ENCODE data around the gene RAI1.

Gene RAI1

DNA sequence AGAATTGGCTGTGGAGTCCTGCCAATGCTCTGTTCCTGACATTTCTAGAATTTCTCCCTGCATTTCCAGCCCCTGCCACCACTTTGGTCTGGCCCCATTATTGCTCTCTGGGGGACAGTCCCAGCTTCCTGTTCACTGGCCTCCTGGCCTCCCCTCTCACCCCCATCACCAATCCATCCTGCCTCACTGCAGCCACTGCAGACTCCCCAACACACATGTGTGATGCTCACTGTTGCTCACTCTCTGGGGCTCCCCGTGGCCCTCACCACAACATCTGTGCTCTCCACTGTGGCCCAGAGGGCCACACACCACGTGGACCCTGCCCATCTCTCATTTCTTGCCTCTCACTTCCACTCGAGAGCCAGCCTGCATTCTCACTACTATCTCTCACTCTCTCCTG, 91.0 kb downstream of the RAI1 start:
- no peak overlapping the region for H3K4me3 ChIP-seq (ENCODE audit: low read length)
- no peak overlapping the region for H3K4me2 ChIP-seq (ENCODE audit: low read length)
- H3K9me3 ChIP-seq (replicated peaks; ENCODE audit: low read length): no peaks in the 10 kb centered on the region
- H3K4me1 ChIP-seq (ENCODE audit: control insufficient read depth, insufficient read depth, low read length): peaks cover 27% of the 10 kb centered on the region
- H3K9ac ChIP-seq (ENCODE audit: low read depth, low read length): no peak overlapping the region
- H3K36me3 ChIP-seq (ENCODE audit: insufficient read depth, low read length): no peaks in the 10 kb centered on the region
- no peaks in the 10 kb centered on the region for H3K27me3 ChIP-seq (ENCODE audit: control insufficient read depth, insufficient read depth, low read length)

DNA sequence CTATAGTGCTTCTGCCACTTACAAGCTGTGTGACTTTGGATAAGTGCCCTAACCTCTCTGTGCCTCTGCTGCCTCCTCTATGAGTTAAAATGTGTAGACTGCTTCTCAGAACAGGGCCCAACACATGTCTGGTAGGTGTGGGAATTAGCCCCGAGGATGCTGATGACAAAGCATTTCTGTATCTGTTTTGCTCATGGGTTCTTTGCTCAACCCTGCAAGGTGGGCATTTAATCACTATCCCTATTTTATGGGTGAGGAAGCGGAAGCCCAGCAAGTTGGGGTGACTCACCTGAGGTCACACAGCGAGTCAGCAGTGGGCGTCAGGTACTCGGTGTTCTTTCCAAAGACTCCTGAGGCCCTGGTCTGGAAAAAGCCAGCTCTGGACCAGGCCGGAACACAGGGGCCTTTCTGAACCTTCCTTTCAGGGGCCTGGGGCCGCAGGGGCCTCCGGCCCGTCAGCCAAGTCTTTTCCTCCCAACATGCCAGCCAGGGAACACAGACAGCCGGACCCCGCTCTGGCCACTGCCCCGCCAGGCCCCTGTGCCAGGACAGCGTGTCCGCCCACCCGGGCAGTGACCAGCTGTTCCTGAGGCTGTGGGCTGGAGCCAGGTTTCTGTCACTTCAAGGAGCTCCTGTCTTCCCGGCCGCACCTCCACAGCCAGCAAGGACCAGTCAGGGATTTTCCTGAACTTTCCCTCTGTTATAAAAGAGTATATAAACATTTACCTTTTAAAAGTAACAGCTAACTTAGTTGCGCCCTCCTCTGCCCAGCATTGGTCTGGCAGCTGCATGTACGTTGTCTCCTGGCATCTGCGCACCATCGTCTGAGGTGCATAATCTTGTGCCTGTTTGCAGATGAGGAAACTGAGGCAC, 93.0 kb downstream of the RAI1 start:
- no peaks in the 10 kb centered on the region for H3K9me3 ChIP-seq (replicated peaks; ENCODE audit: low read length)
- H3K4me1 ChIP-seq (ENCODE audit: control insufficient read depth, insufficient read depth, low read length): peaks cover 17% of the 10 kb centered on the region
- H3K36me3 ChIP-seq (ENCODE audit: insufficient read depth, low read length): no peaks in the 10 kb centered on the region
- no peaks in the 10 kb centered on the region for H3K27me3 ChIP-seq (ENCODE audit: control insufficient read depth, insufficient read depth, low read length)
- no peak overlapping the region for H3K4me3 ChIP-seq (ENCODE audit: low read length)
- peak overlapping the region; percentile 66 for H3K9ac ChIP-seq (ENCODE audit: low read depth, low read length)
- peak overlapping the region; percentile 51 for H3K4me2 ChIP-seq (ENCODE audit: low read length)

DNA sequence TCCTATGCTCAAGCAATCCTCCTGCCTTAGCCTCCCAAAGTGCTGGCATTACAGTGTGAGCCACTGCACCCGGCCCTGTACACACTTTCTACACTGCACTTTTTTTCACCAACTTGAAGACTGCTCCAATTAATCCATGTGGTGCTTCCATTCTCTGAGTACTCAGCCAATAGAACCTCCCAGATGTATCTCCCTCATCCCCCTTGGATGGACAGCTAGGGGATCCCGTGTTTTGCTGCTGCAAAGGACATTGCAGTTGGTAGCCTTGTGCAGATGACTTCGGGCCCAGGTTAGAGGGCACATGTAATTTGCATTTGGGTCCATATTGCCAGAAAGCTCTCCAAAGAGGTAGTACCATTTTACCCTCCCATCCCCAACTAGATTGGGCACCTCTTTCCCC, 95.6 kb downstream of the RAI1 start:
- H3K4me3 ChIP-seq (ENCODE audit: low read length): no peak overlapping the region
- no peak overlapping the region for H3K4me2 ChIP-seq (ENCODE audit: low read length)
- no peak overlapping the region for H3K9ac ChIP-seq (ENCODE audit: low read depth, low read length)
- H3K27me3 ChIP-seq (ENCODE audit: control insufficient read depth, insufficient read depth, low read length): no peaks in the 10 kb centered on the region
- H3K9me3 ChIP-seq (replicated peaks; ENCODE audit: low read length): no peaks in the 10 kb centered on the region
- H3K4me1 ChIP-seq (ENCODE audit: control insufficient read depth, insufficient read depth, low read length): peaks cover 20% of the 10 kb centered on the region
- no peaks in the 10 kb centered on the region for H3K36me3 ChIP-seq (ENCODE audit: insufficient read depth, low read length)

- Histone ChIP-seq H3K9me3 (replicated peaks; ENCODE audit: low read length) (no peaks in the 10 kb centered on the region), H3K36me3 (ENCODE audit: insufficient read depth, low read length) (no peaks in the 10 kb centered on the region), H3K9ac (ENCODE audit: low read depth, low read length) (no peak overlapping the region), H3K4me1 (ENCODE audit: control insufficient read depth, insufficient read depth, low read length) (peaks cover 28% of the 10 kb centered on the region), H3K4me3 (ENCODE audit: low read length) (no peak overlapping the region), H3K4me2 (ENCODE audit: low read length) (no peak overlapping the region), H3K27me3 (ENCODE audit: control insufficient read depth, insufficient read depth, low read length) (no peaks in the 10 kb centered on the region)
Observed at GRCh38 chr17:17778308-17779014, 97.2 kb downstream of the RAI1 start.

- H3K9ac ChIP-seq (ENCODE audit: low read depth, low read length): no peak overlapping the region
- no peaks in the 10 kb centered on the region for H3K27me3 ChIP-seq (ENCODE audit: control insufficient read depth, insufficient read depth, low read length)
- no peak overlapping the region for H3K4me3 ChIP-seq (ENCODE audit: low read length)
- H3K9me3 ChIP-seq (replicated peaks; ENCODE audit: low read length): no peaks in the 10 kb centered on the region
- no peak overlapping the region for H3K4me2 ChIP-seq (ENCODE audit: low read length)
- H3K36me3 ChIP-seq (ENCODE audit: insufficient read depth, low read length): no peaks in the 10 kb centered on the region
- H3K4me1 ChIP-seq (ENCODE audit: control insufficient read depth, insufficient read depth, low read length): peaks cover 29% of the 10 kb centered on the region
Observed at GRCh38 chr17:17779015-17779611, 97.9 kb downstream of the RAI1 start.

DNA sequence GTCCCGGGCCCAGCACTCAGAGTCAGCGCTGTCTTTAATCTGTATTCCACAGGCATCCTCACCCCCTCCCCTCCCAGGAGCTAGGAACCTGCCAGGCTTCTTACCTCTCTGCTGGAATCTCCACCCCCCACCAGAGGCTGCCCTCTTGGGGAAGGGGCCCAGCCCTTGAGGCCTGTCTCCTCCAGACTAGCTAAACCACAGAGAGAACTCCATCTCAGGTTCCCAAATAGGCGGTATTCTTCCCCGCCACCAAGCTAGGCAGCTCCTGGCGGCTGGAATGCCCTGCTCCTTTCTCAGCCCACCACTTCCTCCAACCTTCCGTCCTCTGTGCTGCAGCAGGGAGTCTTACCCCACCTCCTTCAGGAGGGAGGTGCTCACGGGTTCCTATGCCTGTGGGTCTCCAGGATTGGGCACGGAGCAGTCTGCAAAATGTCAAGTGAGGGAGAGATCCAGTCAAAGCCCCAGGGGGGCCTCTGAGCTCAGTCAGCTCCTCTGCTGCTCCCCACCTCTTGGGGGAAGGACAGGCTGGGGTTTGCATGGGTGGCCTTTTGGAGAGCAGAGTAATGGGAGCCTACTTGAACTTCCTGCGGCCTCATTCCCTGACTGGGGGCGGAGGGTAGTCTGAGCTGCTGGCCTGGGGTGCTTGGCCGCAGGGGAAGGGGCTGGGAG, 99.8 kb downstream of the RAI1 start:
- Histone ChIP-seq H3K4me1 (ENCODE audit: control insufficient read depth, insufficient read depth, low read length) (peaks cover 28% of the 10 kb centered on the region), H3K9me3 (replicated peaks; ENCODE audit: low read length) (no peaks in the 10 kb centered on the region), H3K4me3 (ENCODE audit: low read length) (no peak overlapping the region), H3K27me3 (ENCODE audit: control insufficient read depth, insufficient read depth, low read length) (no peaks in the 10 kb centered on the region), H3K36me3 (ENCODE audit: insufficient read depth, low read length) (no peaks in the 10 kb centered on the region), H3K4me2 (ENCODE audit: low read length) (no peak overlapping the region), H3K9ac (ENCODE audit: low read depth, low read length) (no peak overlapping the region)

- Histone ChIP-seq H3K9me3 (replicated peaks; ENCODE audit: low read length) (no peaks in the 10 kb centered on the region), H3K4me1 (ENCODE audit: control insufficient read depth, insufficient read depth, low read length) (peaks cover 28% of the 10 kb centered on the region), H3K9ac (ENCODE audit: low read depth, low read length) (peak overlapping the region; percentile 35), H3K4me3 (ENCODE audit: low read length) (peak overlapping the region; percentile 62), H3K27me3 (ENCODE audit: control insufficient read depth, insufficient read depth, low read length) (no peaks in the 10 kb centered on the region), H3K36me3 (ENCODE audit: insufficient read depth, low read length) (no peaks in the 10 kb centered on the region), H3K4me2 (ENCODE audit: low read length) (peak overlapping the region; percentile 91)
Observed at GRCh38 chr17:17781591-17782496, 100.6 kb downstream of the RAI1 start.

DNA sequence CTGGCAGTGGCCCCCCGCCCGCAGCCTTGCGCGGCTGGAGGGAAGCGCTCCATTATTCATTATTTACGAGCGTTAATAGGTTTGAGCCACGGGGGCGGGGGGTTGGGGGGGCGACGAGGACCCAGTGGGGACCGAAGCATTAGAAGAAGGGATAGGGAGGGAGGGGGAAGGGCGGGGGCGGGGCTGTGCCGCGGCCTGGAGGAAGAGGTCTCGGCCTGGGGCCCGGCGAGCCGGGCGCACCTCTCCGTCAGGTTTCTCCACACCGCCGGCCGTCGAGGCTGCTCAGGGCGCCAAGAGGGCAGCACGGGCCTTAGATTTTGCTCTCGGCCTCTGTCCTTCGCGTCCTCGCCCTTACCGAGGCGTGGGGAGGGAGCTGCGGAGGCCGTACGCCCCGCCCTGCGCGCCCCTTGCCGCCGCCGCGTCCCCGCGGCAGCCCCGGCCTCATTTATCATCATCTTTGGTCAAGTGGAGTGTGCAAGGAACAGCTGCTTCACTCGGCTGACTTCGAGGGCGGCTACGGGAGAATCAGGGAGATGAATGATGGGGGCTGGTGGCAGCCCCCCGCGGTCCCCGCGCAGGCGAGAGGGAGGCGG, 101.4 kb downstream of the RAI1 start:
- Histone ChIP-seq H3K4me3 (ENCODE audit: low read length) (peak overlapping the region; percentile 69), H3K4me2 (ENCODE audit: low read length) (peak overlapping the region; percentile 91), H3K9ac (ENCODE audit: low read depth, low read length) (peak overlapping the region; percentile 35), H3K9me3 (replicated peaks; ENCODE audit: low read length) (no peaks in the 10 kb centered on the region), H3K27me3 (ENCODE audit: control insufficient read depth, insufficient read depth, low read length) (no peaks in the 10 kb centered on the region), H3K36me3 (ENCODE audit: insufficient read depth, low read length) (no peaks in the 10 kb centered on the region), H3K4me1 (ENCODE audit: control insufficient read depth, insufficient read depth, low read length) (peaks cover 28% of the 10 kb centered on the region)

GRCh38 chr17:17783116-17783824, 102.0 kb downstream of the RAI1 start:
- H3K4me3 ChIP-seq (ENCODE audit: low read length): peak overlapping the region; percentile 69
- H3K9ac ChIP-seq (ENCODE audit: low read depth, low read length): peak overlapping the region; percentile 21
- peaks cover 28% of the 10 kb centered on the region for H3K4me1 ChIP-seq (ENCODE audit: control insufficient read depth, insufficient read depth, low read length)
- peak overlapping the region; percentile 91 for H3K4me2 ChIP-seq (ENCODE audit: low read length)
- no peaks in the 10 kb centered on the region for H3K27me3 ChIP-seq (ENCODE audit: control insufficient read depth, insufficient read depth, low read length)
- no peaks in the 10 kb centered on the region for H3K36me3 ChIP-seq (ENCODE audit: insufficient read depth, low read length)
- no peaks in the 10 kb centered on the region for H3K9me3 ChIP-seq (replicated peaks; ENCODE audit: low read length)

All from skeletal muscle satellite cell (primary cell).